GM21515 (cell line): Measurements from ENCODE around the gene KRTAP12-1.
"Not testable (repeated sequence)": the region's sequence is repeated elsewhere in the genome, so short reads cannot be mapped to it uniquely, and the experiment has no call there.

ENCODE experiments used
- ATAC-seq: cut with Tn5 transposase; IDR thresholded peaks from one replicate; pipeline ENCODE4 v1.9.1; 2021; ENCODE audit not compliant: unreplicated experiment

KRTAP12-1 gene

GRCh38 chr21:44699502-44700001, 17.6 kb upstream of the KRTAP12-1 start:
- no peak for ATAC-seq

DNA sequence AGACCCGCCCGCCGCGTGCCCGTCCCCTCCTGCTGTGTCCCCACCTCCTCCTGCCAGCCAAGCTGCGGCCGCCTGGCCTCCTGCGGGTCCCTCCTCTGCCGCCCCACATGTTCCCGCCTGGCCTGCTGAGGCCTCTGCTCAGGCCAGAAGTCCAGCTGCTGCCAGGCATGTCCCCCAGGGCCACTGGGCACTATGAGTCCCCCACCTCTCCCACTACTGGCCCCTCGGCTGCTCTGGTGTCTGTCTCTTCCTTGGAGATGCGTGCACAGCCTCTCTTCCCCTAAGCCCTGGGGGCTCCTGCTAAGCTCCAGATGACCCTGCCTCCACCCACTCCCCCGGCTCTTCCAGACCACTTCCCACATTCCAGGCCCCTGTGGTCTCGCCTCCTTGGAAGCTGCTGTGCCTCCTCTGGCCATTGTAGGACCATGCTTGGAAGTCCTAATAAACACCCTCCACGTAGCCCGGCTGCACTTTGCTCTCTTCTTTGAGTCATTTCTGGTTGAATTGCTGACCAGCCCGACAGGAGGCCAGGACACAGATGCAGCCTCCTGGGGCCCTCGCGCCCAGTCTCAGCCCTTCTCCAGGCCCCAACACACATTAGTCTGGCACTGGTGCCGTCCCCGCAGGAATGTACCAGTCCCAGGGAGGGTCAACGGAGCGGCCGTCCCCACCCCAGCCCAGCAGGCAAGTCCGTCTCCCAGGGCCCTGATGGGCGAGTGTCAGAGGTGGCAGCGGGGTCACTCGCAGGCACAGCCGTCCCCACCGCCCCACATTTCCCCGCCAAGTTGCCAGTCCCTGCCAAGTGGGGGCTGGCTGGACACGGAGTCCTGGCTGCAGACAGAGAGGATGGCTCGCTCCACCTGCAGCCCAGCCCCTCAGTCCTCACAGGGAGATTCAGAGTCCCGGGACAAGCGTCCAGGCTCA, 16.1 kb upstream of the KRTAP12-1 start:
- ATAC-seq = no peak

- ATAC-seq = not testable (repeated sequence)
Measured at GRCh38 chr21:44697172-44697810, 15.3 kb upstream of the KRTAP12-1 start, which contains the start of gene KRTAP10-12. TSS of gene KRTAP10-12 (plus strand) at chr21:44697172. CDS start at chr21:44697202, 30 bp downstream.

- ATAC-seq = no peak
Measured at GRCh38 chr21:44696572-44696971, 14.6 kb upstream of the KRTAP12-1 start.

GRCh38 chr21:44695641-44696040, 13.7 kb upstream of the KRTAP12-1 start:
- no peak for ATAC-seq

DNA sequence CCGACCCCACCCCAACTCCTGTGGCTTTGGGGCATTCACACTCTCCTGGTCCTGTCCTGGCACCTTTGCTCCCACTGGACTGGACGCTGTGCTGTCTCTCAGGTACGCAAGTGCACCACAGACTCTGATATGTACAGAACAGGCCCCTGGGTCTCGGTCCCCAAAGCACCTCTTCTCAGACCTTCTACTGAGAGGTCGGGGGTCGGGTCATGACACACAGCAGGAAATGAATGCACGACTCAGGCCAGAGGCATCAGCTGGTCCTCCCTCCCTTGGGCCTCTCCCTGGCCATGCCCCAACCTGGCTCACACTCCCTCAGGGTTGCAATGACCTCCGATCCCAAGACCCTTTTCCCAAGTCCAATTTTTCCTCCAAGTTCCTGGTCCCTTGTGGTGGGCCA, 13.2 kb upstream of the KRTAP12-1 start:
- no peak for ATAC-seq

DNA sequence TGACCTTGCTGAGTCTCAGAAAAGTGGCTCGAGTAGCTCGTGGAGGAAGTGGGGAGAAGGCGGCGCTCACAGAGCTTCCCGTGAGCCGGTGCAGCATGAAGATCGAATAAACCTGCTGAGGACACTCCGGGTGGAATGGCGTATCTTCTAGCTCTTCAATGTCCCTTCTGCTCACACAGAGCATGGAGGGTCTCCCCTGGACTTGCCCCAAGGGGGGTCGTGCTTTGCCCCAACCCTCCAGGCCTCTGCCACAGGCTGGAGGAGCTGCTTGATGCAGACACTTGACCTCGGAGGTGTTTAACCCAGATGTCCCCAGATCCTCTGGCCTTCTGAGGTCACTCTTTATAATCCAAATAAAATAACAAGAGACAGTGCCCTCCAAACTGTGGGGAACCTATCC, 12.8 kb upstream of the KRTAP12-1 start:
- ATAC-seq = no peak

DNA sequence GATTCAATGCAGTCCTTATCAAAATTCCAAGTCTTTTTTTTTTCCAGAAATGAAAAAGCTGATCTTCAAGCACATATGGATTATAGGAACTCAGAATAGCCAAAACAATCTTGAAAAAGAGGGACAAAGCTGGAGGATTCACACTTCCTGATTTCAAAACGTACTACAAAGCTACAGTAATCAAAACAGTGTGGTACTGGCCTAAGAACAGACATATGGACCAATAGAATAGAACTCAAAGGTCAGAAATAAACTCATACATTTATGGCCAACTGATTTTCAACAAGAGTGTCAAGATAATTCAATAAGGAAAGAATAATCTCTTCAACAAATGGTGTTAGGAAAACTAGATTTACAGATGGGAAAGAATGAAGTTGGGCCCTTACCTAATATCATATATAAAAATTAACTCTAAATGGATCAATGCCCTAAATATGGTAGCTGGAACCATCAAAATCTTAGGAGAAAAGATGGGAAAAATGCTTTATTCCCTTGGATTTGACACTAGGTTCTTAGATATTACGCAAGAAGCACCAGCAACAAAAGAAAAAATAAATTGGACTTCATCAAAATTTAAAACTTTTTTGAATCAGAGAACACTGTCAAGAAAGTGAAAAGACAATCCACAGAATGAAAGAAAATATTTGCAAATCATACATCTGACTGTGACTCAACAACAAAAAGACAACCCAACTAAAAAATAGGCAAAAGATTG, 11.0 kb upstream of the KRTAP12-1 start:
- no peak for ATAC-seq

- ATAC-seq = no peak
Measured at GRCh38 chr21:44691686-44692085, 9.7 kb upstream of the KRTAP12-1 start.

- not testable (repeated sequence) for ATAC-seq
Measured at GRCh38 chr21:44689740-44690139, 7.8 kb upstream of the KRTAP12-1 start.

DNA sequence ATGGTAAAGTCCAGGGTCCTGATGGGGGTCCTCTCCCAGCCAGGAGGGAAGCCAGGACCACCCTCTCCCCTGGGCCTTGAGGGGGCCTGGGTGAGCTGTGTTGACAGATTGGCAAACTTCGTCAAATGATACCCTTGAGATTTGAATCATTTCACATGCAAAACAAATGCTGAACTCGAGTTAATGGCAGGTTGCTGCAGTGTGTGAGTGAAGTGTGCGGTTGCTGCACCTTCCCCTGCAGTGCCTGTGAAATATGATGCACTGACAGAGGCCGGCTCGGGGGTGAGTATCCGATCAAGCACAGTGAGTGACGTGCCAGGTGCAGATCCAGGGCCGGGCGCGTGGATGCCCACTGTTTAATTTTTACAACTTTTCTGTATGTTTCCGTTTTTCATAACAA, 5.7 kb upstream of the KRTAP12-1 start:
- no peak for ATAC-seq

DNA sequence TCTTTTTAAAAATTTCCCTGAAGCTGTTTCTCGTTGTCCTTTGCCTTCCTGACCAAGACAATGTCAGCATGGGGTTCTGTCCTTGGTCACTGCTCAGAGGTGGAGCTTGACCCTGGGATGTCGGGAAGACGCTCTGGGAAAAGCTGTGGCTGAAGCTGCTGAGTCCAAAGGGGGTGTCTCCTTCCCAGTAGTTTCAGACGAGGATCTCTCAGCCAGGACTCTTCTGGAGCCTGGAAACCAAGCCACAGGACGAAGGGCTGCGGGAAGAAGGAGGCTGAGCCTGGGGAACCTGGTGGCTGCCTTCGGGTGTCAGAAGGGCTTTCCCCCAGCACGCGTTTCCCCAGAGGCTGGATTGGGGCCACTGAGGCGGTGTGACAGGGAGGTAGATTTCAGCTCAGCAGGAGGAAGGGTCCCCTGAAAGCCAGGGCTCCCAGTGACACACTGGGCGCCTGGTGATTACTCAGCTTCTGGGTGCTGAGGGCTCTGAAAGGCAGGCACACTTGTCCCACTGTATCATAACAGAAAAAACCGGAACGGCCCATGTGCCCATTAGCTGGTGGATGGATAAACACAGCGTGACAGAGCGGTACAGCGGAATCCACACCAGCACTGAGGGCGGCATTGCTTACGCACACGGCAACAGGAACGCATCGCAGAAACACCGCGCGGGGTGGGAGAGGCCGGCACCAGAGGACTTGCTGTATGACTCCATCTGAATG, 5.0 kb upstream of the KRTAP12-1 start:
- no peak for ATAC-seq

DNA sequence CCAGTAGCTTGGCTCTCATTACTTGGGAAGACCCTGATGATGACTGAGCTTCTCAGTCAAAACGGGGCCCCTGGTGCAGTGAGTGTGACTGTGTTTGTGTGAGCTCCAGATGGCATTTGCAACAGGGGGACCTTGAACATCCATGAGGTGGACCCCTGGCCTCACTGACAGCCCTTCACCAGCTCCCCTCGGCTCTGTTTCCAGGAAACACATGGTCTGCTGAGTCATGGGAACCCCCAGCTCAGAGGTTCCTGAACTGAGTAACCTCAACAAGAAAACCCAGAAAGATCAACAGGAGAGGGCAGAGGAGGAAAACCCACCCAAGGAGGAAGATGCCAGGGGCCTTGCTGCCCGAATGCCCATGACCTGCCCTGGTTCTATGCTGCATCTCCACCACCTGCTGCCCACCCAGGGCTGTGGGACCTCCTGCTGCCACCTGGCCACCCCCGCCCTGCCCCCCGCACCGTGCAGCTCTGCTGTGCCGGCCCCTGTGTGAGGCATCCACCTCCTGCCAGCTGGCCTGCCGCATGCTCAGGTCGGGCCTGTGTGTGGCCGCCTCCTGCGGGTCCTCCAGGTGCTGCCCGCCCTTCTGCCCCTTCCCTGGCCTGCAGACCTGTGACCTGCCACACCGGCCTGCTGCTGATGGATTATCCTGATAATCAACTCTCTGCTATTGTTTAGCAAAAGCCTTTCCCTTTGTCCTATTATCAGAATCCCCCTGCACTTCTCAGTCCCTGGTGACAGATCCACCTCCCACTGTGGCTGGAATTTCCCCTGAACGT, 4.2 kb upstream of the KRTAP12-1 start:
- ATAC-seq = no peak

DNA sequence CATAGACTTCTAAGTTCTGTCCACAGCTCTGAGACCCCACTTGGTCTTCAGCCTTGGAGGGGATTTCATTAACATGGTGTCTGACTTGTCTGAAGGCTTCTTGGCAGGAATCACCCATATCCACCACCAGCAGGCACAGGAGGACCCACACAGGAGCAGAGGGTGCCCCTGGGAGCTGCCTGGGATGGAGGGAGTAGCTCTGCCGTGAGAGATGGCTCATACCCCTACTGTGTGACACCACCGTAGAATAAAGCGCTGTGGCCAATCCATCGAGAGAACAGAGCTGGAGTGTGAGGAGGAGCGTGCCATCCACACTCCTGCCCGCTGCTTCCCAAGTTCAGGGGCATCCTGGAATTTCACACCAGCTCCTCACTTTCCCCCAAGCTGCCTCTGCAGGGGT, 3.1 kb upstream of the KRTAP12-1 start:
- ATAC-seq = not testable (repeated sequence)

DNA sequence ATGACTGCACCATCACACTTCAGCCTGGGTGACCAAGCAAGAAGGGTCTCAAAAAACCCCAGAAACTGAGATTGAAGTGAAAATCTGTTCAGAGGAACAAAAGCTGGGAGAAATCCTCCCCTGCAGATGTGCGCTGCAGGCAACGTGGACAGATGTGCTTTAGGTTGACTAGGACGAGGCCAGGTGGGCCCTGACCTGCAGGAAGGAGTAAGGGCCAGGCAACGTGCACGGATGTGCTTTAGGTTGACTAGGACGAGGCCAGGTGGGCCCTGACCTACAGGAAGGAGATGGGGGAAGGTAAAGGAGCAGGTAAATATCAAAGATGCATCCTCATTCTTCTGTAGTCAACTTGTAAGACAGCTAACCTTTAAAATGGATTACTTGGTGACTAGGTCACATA, 2.5 kb upstream of the KRTAP12-1 start:
- ATAC-seq = no peak

DNA sequence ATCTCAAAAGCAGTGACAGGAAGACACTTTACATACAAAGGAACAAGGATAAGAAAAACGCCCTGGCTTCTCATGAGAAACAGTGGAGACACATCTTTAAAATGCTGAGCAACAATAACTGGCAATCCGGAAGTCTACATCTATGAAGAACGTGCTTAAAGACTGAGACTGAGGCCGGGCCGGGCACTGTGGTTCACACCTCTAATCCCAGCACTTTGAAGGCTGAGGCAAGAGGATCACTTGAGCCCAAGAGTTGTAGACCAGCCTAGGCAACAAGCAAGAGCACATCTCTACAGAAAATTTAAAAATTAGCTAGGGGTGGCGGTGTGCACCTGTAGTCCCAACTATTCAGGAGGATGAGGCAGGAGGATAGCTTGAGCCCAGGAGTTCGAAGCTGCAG, 2.1 kb upstream of the KRTAP12-1 start:
- no peak for ATAC-seq

DNA sequence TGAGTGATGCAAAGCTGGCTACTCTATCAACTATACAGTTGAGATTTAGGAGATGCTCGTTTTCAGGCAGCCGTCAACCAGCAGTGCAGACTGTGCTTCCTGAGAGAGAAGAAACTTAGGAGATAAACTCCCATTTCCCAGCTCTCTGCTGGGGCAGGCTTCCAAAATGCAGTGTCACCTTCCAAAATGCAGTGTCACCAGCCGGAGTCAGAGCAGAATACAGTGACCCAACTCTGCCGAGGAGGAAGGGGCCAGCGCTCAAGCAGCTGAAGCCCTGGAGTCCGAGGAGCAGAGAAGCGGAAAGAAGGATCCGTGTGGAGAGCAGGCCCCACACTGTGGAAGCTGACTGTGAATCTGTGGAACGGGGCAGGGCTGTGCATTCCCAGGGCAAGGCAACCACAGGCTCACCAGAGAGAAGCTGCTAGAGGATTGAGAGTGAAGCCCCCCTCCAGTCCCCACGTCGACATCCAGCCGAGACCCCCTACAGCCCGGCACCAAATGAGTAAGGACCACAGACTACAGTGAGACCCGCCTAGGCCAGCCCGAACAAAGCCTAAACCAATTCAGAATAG, 703 bp upstream of the KRTAP12-1 start:
- ATAC-seq = no peak

DNA sequence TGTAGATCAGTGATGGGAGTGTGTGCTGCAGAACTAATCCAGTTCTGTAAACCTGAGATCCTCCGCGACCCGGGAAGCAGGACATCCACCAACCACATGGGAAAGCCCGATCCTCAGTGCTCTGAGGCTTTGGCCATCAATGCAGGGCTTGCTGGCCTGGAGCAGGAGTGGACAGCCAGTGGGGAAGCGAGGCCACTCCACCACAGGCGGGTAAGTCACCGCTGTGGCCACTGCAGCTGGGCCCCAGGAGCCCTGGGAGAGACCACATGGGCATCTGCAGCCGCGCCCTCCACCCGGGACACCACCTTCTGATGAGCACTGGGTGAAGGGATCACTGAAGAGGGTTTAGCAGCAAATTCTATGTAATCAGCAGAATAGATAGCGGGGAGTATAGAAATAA, 811 bp downstream of the KRTAP12-1 start:
- ATAC-seq = no peak

- ATAC-seq = no peak
Measured at GRCh38 chr21:44677881-44678280, 4.1 kb downstream of the KRTAP12-1 start.

DNA sequence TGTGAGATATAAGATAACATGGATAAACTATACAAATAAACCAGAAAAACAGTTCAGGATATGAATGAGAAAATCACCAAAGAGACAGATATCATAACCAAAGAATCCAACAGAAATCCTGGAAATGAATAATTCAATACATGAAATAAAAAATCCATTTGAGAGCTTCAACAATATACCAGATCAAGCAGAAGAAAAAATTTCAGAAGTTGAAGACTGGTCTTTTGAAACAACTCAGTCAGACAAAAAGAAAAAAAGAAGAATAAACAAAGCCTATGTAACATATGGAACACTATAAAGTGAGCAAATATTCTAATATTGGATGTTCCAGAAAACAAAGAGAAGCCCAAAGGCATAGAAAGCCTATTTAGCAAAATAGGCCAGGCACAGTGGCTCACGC, 10.1 kb downstream of the KRTAP12-1 start:
- ATAC-seq = no peak
